Hepatocyte (in vitro differentiated cells): ENCODE results near the gene SLC39A7. TPM values are rescaled to one million over a fixed set of nuclear protein-coding genes. Genes with fewer than 3 reads are reported as not detected.

Experiments
- DNase-seq: peaks from one replicate; pipeline ENCODE4 v3.0.0-alpha.2; 2016; ENCODE audit warnings: low spot score
- H2AFZ ChIP-seq: fragments of 200-600 bp; sonication (generic); 2 replicates; pipeline ENCODE4 v1.6.0; 2016; ENCODE audit warnings: antibody characterized with exemption, mild to moderate bottlenecking
- H3K27ac ChIP-seq: fragments of 200-600 bp; sonication (generic); 2 replicates; pipeline ENCODE4 v1.5.1; 2016; ENCODE audit warnings: mild to moderate bottlenecking
- H3K27me3 ChIP-seq: fragments of 200-600 bp; sonication (generic); 2 replicates; pipeline ENCODE4 v1.6.1; 2016
- H3K36me3 ChIP-seq: fragments of 200-600 bp; sonication (generic); replicated peaks from 2 replicates; pipeline ENCODE4 v1.5.1; 2016; ENCODE audit warnings: low read depth; ENCODE audit not compliant: insufficient read depth
- H3K4me1 ChIP-seq: fragments of 200-600 bp; sonication (generic); 2 replicates; pipeline ENCODE4 v1.5.1; 2016; ENCODE audit warnings: mild to moderate bottlenecking, moderate library complexity; ENCODE audit not compliant: insufficient read depth
- H3K4me2 ChIP-seq: fragments of 200-600 bp; sonication (generic); 2 replicates; pipeline ENCODE4 v1.6.0; 2016
- H3K4me3 ChIP-seq: fragments of 200-600 bp; sonication (generic); 2 replicates; pipeline ENCODE4 v1.5.1; 2016; ENCODE audit warnings: mild to moderate bottlenecking
- H3K79me2 ChIP-seq: fragments of 200-600 bp; sonication (generic); 2 replicates; pipeline ENCODE4 v1.6.0; 2017; ENCODE audit warnings: mild to moderate bottlenecking
- H3K9me2 ChIP-seq: fragments of 200-600 bp; sonication (generic); replicated peaks from 2 replicates; pipeline ENCODE4 v1.6.0; 2017; ENCODE audit warnings: mild to moderate bottlenecking; ENCODE audit not compliant: insufficient read depth
- H3K9me3 ChIP-seq: fragments of 200-600 bp; sonication (generic); 2 replicates; pipeline ENCODE4 v1.5.1; 2016; ENCODE audit warnings: low read depth, mild to moderate bottlenecking
- H4K20me1 ChIP-seq: fragments of 200-600 bp; sonication (generic); 2 replicates; pipeline ENCODE4 v1.6.0; 2016; ENCODE audit warnings: mild to moderate bottlenecking; ENCODE audit not compliant: insufficient read depth, poor library complexity, severe bottlenecking
- EZH2 ChIP-seq: fragments of 200-600 bp; sonication (generic); IDR thresholded peaks from 2 replicates; pipeline ENCODE4 v1.6.1; 2016; ENCODE audit warnings: antibody characterized with exemption, mild to moderate bottlenecking, borderline replicate concordance
- EZH2phosphoT487 ChIP-seq: fragments of 200-600 bp; sonication (generic); IDR thresholded peaks from one replicate; pipeline ENCODE4 v1.6.1; 2018; ENCODE audit warnings: antibody characterized with exemption, mild to moderate bottlenecking, low read depth, moderate library complexity; ENCODE audit not compliant: unreplicated experiment, severe bottlenecking
- WGBS: methylation state at CpG from one replicate; pipeline ENCODE4 v1.1.6; 2016; ENCODE audit warnings: low lambda C conversion rate; ENCODE audit errors: missing lambda C conversion rate; 5-methylcytosine and 5-hydroxymethylcytosine counted together
- polyA plus RNA-seq: library from polyadenylated mRNA; unstranded; fragments of >200 nt; fragmentation: Nextera tagmentation; extraction: Ambion mirVana; gene quantifications from 2 replicates; pipeline ENCODE4 v1.2.1, GENCODE V29; 2016
- total RNA-seq: library from RNA; depleted of rRNA; stranded (reverse); fragments of >200 nt; gene quantifications from 2 replicates; pipeline ENCODE4 v1.2.3, GENCODE V29; 2014
- TF ChIP-seq, protein P1 (sequence below): fragments of 200-600 bp; sonication (generic); IDR thresholded peaks from 2 replicates; pipeline ENCODE4 v1.5.1; 2016; ENCODE audit warnings: antibody characterized with exemption, mild to moderate bottlenecking; ENCODE audit not compliant: poor library complexity

SLC39A7 gene
- total and polyA plus RNA-seq, 2 experiments from 2014 or later, result 55.0 to 130 TPM

DNA sequence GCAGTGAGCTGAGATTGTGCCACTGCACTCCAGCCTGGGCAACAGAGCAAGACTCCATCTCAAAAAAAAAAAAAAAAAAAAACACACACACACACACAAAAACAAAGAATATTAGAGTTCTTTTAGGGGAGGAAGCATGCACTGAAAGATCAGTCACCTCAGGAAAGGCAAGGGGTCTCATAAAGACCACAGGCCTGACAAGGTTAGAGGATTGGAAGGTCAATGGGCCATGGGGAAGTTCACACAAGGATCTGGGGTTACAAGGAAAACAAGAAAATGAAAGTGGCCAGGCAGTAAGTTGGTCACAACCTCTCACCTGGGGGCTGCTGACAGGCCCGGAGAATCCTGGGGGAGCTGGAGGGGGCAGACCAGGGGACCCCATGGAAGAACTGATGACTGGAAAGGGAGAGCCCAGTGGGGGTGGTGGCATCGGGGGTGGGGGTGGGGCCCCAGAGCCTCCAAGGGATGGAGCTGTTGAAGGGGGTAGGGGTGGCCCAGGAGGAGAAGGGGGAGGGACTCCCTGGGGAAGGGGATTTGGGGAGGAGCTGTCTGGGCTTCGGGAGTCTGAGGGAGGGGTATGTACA lies 1.7 kb upstream of the SLC39A7 start:
- H3K27ac ChIP-seq, result no peak overlapping the region
- WGBS, result 67% methylated on average over 1 of the region's 3 CpGs
- H4K20me1 ChIP-seq, result peaks cover 31% of the 10 kb centered on the region
- no peaks in the 10 kb centered on the region for H3K27me3 ChIP-seq
- no peaks in the 10 kb centered on the region for H3K9me3 ChIP-seq
- H3K4me3 ChIP-seq, result peak overlapping the region; percentile 71
- H3K79me2 ChIP-seq, result peaks cover 59% of the 10 kb centered on the region
- H2AFZ ChIP-seq, result no peak overlapping the region
- H3K4me1 ChIP-seq, result peaks cover 20% of the 10 kb centered on the region
- H3K9me2 ChIP-seq, result no peaks in the 10 kb centered on the region
- no peak for DNase-seq
- peak overlapping the region; percentile 96 for H3K4me2 ChIP-seq
- TF ChIP-seq EZH2 (no peak), EZH2phosphoT487 (no peak)
- TF ChIP-seq, protein P1, sequence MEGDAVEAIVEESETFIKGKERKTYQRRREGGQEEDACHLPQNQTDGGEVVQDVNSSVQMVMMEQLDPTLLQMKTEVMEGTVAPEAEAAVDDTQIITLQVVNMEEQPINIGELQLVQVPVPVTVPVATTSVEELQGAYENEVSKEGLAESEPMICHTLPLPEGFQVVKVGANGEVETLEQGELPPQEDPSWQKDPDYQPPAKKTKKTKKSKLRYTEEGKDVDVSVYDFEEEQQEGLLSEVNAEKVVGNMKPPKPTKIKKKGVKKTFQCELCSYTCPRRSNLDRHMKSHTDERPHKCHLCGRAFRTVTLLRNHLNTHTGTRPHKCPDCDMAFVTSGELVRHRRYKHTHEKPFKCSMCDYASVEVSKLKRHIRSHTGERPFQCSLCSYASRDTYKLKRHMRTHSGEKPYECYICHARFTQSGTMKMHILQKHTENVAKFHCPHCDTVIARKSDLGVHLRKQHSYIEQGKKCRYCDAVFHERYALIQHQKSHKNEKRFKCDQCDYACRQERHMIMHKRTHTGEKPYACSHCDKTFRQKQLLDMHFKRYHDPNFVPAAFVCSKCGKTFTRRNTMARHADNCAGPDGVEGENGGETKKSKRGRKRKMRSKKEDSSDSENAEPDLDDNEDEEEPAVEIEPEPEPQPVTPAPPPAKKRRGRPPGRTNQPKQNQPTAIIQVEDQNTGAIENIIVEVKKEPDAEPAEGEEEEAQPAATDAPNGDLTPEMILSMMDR, result no peak
- no peaks in the 10 kb centered on the region for H3K36me3 ChIP-seq

DNA sequence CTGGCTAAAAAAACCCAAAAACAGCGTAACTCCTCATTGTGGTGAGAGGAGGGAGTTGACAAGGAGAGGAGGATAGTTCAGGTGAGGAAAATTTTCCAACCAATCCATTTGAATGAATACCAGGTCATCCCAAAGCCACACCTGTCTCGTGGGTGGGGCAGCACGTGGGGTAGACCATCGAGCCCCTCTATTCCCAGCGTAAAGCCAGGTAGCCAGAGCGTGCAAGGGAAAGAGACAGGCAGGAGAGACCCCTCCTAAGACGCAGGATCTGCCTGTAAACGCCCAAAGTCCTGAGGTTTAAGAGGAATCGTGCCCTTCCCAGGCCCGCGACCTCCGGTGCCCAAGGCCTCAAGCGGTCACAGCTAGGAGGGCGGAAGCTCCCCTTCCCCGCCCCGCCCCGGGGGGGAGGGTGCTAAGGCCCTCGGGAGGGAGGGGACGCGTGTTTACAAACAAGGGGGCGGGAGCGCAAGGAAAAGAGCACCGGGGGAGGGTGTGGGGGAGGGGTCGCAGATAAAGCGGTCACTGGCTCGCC lies 914 bp upstream of the SLC39A7 start:
- Histone ChIP-seq H3K9me2 (no peaks in the 10 kb centered on the region), H4K20me1 (peaks cover 31% of the 10 kb centered on the region), H3K4me3 (peak overlapping the region; percentile 71), H3K79me2 (peaks cover 61% of the 10 kb centered on the region), H3K36me3 (no peaks in the 10 kb centered on the region), H2AFZ (peak overlapping the region; percentile 69), H3K9me3 (no peaks in the 10 kb centered on the region), H3K27me3 (no peaks in the 10 kb centered on the region), H3K4me2 (peak overlapping the region; percentile 96), H3K27ac (peak overlapping the region; percentile 98), H3K4me1 (peaks cover 23% of the 10 kb centered on the region)
- 4% methylated on average over 13 of the region's 26 CpGs for WGBS
- TF ChIP-seq, protein P1, result no peak
- no peak for TF ChIP-seq EZH2
- TF ChIP-seq EZH2phosphoT487, result no peak
- no peak for DNase-seq

DNA sequence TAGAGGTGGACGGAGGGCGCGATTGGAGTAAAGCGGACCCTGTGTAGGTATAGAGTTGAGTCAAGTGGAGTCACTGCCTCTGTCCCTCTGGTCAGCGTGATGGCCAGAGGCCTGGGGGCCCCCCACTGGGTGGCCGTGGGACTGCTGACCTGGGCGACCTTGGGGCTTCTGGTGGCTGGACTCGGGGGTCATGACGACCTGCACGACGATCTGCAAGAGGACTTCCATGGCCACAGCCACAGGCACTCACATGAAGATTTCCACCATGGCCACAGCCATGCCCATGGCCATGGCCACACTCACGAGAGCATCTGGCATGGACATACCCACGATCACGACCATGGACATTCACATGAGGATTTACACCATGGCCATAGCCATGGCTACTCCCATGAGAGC lies 479 bp downstream of the SLC39A7 start:
- TF ChIP-seq, protein P1, result no peak
- H3K4me3 ChIP-seq, result peak overlapping the region; percentile 89
- no peaks in the 10 kb centered on the region for H3K27me3 ChIP-seq
- peaks cover 63% of the 10 kb centered on the region for H3K79me2 ChIP-seq
- DNase-seq, result no peak
- H3K4me2 ChIP-seq, result peak overlapping the region; percentile 99
- peak overlapping the region; percentile 58 for H2AFZ ChIP-seq
- H4K20me1 ChIP-seq, result peaks cover 31% of the 10 kb centered on the region
- H3K27ac ChIP-seq, result peak overlapping the region; percentile 98
- no peaks in the 10 kb centered on the region for H3K9me3 ChIP-seq
- peaks cover 28% of the 10 kb centered on the region for H3K4me1 ChIP-seq
- WGBS, result 5% methylated on average over 14 of the region's 14 CpGs
- H3K9me2 ChIP-seq, result no peaks in the 10 kb centered on the region
- H3K36me3 ChIP-seq, result no peaks in the 10 kb centered on the region
